Stimulated activated naive CD8-positive, alpha-beta T cell treated with anti-CD3 and anti-CD28 coated beads, Interleukin-15, Interleukin-2, amounts not matched to agents 100 ng/mL and 50 ng/mL, for 24 hours (primary cell): Measurements from ENCODE around the gene LGR6.

Experiments used
- H3K27ac Mint-ChIP-seq: one replicate; pipeline ENCODE4 v1.8.0; 2021; ENCODE audit warnings: mild to moderate bottlenecking, mixed read lengths
- H3K27me3 Mint-ChIP-seq: one replicate; pipeline ENCODE4 v1.8.0; 2021; ENCODE audit warnings: mixed read lengths
- H3K36me3 Mint-ChIP-seq: one replicate; pipeline ENCODE4 v1.8.0; 2021; ENCODE audit warnings: low read depth, mixed read lengths
- H3K4me1 Mint-ChIP-seq: one replicate; pipeline ENCODE4 v1.8.0; 2021; ENCODE audit warnings: low read depth, mixed read lengths
- H3K4me3 Mint-ChIP-seq: one replicate; pipeline ENCODE4 v1.8.0; 2021; ENCODE audit warnings: mild to moderate bottlenecking, mixed read lengths
- H3K9me3 Mint-ChIP-seq: one replicate; pipeline ENCODE4 v1.8.0; 2021; ENCODE audit warnings: mixed read lengths

Gene LGR6

DNA sequence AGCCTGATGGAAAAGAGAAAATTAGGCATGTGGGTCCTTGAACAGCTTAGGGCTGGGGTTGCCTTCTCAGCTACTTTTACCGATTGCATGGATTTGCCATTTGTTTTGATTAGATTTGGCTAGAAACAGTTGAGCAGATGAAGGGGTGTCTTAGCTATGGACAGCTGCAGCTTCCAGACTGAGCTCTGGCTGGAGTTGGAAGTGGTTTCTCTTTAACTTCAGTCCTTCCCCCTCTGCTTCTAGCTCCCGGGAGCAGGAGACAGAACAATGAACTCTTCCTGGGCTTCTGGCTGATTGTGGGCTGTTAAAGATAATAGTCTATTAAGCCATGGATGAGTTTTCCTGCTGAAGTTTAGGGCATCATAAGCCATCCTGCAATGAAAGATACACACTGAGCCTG, 97.4 kb downstream of the LGR6 start:
- no peaks in the 10 kb centered on the region for H3K27me3 Mint-ChIP-seq
- H3K36me3 Mint-ChIP-seq = no peaks in the 10 kb centered on the region
- H3K4me1 Mint-ChIP-seq = peaks cover 14% of the 10 kb centered on the region
- no peak overlapping the region for H3K27ac Mint-ChIP-seq
- no peaks in the 10 kb centered on the region for H3K9me3 Mint-ChIP-seq
- H3K4me3 Mint-ChIP-seq = no peak overlapping the region

- Mint-ChIP-seq H3K27ac (no peak overlapping the region), H3K4me1 (peaks cover 20% of the 10 kb centered on the region), H3K27me3 (no peaks in the 10 kb centered on the region), H3K9me3 (no peaks in the 10 kb centered on the region), H3K4me3 (no peak overlapping the region), H3K36me3 (no peaks in the 10 kb centered on the region)
Observed at GRCh38 chr1:202291961-202292712, 98.5 kb downstream of the LGR6 start.

DNA sequence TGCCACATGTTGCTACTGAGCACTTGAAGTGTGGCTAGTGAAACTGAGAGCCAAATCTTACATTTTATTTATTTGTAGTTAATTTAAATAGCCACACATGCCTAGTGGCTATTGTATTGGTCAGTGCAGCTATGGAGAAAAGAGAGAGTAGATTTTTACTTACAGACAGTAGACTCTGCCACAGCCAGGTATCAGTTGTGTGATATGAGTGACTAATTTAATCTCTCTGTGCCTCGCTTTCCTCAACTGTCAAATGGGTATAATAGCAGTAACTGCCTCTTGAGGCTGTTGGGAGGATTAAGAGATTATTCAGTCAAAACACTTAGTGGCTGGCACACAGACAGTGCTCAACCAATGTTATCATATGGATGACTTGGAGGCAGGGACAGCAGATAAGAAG, 99.2 kb downstream of the LGR6 start:
- Mint-ChIP-seq H3K4me1 (peaks cover 20% of the 10 kb centered on the region), H3K36me3 (no peaks in the 10 kb centered on the region), H3K27ac (no peak overlapping the region), H3K9me3 (no peaks in the 10 kb centered on the region), H3K27me3 (no peaks in the 10 kb centered on the region), H3K4me3 (no peak overlapping the region)

GRCh38 chr1:202293569-202293968, 100.0 kb downstream of the LGR6 start:
- H3K36me3 Mint-ChIP-seq = no peaks in the 10 kb centered on the region
- H3K4me1 Mint-ChIP-seq = peaks cover 20% of the 10 kb centered on the region
- H3K4me3 Mint-ChIP-seq = no peak overlapping the region
- H3K9me3 Mint-ChIP-seq = no peaks in the 10 kb centered on the region
- no peak overlapping the region for H3K27ac Mint-ChIP-seq
- H3K27me3 Mint-ChIP-seq = no peaks in the 10 kb centered on the region

DNA sequence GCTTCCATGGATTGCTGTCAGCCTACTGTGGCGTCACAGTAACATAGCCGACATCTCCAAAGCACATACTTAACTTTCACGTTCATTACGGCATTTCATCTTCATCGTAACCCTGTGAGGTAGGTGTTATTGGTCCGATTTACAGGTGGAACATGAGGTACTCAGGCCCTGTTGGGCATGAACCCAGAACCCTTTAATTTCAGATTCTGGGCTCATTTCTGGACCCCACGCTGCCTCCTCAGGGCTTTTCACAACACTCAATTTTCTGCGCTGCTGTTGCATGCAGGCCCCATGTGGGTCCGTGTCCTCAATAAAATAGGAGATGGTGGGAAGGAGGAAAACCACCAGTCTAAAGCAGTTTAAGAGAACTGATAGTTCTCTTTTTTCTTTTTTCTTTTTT, 108.6 kb downstream of the LGR6 start:
- no peaks in the 10 kb centered on the region for H3K36me3 Mint-ChIP-seq
- H3K27me3 Mint-ChIP-seq = no peaks in the 10 kb centered on the region
- no peak overlapping the region for H3K4me3 Mint-ChIP-seq
- no peaks in the 10 kb centered on the region for H3K4me1 Mint-ChIP-seq
- no peak overlapping the region for H3K27ac Mint-ChIP-seq
- no peaks in the 10 kb centered on the region for H3K9me3 Mint-ChIP-seq

DNA sequence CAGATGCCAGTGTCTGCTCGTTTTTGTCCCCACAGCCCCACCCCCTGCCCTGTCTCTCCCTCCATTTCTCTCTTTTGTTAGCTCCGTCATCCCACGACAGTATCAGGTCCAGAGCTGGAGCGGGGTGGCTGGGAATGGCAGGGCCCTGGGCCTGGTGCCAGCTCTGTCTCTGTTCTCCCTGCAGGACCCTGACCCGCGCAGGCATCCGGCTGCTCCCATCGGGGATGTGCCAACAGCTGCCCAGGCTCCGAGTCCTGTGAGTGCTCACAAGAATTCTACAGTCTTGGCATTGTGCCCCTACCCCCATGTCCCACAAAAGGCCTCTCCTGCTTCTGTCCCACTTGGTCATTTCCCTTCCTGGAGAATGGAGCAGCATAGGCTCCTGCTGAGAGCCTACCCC, 110.8 kb downstream of the LGR6 start:
- Mint-ChIP-seq H3K4me1 (no peaks in the 10 kb centered on the region), H3K27ac (no peak overlapping the region), H3K36me3 (no peaks in the 10 kb centered on the region), H3K27me3 (no peaks in the 10 kb centered on the region), H3K9me3 (no peaks in the 10 kb centered on the region), H3K4me3 (no peak overlapping the region)

DNA sequence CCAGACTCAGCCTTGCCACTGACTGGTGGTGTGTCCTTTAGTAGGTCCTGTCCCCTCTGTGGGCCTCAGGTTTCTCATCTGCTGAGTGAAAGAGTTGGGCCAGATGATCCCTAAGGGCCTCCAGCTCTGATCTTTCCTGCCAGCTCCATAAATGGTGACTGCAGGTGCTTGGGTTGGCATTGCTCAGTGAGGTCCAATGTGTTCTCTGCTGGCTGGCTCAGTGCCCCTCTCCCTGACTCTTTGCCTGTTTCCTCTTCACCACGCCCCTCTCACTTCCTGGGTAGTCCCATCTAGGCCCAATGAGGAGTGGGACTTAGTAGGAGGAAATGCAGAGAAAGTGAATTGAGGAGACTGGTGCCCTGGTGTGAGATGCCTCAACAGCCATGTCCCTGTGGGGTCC, 111.6 kb downstream of the LGR6 start:
- Mint-ChIP-seq H3K36me3 (no peaks in the 10 kb centered on the region), H3K4me1 (no peaks in the 10 kb centered on the region), H3K27me3 (no peaks in the 10 kb centered on the region), H3K4me3 (no peak overlapping the region), H3K27ac (no peak overlapping the region), H3K9me3 (no peaks in the 10 kb centered on the region)

DNA sequence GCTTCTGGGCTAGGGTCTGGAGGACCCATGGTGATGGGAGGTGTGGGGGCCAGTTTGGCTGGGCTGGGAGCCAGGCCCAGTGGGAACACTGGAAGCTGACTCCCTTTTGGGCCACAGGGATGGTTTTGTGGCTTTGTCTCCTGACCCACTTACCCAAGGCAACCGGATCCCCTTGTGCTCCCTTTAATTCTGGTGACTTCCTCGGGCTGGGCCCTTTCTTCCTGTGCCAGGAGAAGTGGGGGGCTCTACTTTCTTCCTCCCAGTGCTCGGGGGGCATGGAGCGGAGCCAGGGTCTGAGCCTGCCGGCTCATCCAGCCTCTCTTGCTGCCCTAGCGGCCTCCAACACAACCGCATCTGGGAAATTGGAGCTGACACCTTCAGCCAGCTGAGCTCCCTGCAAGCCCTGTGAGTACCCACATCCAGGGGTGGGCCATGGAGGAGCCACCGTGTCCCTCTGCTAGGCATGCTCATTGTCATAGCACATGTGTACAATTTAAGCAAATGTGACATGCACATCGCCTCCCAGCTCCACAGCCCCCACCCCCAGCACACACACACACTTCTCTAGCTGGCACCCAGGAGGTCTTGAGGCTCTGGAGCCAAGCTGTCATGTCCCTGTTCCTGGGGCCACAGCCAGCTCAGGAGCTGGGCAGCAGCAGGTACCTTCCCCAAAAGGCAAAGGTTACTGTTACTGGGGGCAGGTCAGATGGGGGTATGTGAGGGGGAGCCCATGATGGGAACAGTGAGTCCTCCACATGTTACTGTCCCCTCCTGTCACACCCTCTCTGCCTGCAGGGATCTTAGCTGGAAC, 113.1 kb downstream of the LGR6 start:
- Mint-ChIP-seq H3K27me3 (no peaks in the 10 kb centered on the region), H3K4me3 (no peak overlapping the region), H3K4me1 (peaks cover 3% of the 10 kb centered on the region), H3K36me3 (no peaks in the 10 kb centered on the region), H3K27ac (no peak overlapping the region), H3K9me3 (no peaks in the 10 kb centered on the region)

- no peaks in the 10 kb centered on the region for H3K9me3 Mint-ChIP-seq
- no peak overlapping the region for H3K4me3 Mint-ChIP-seq
- H3K4me1 Mint-ChIP-seq = peaks cover 5% of the 10 kb centered on the region
- H3K36me3 Mint-ChIP-seq = no peaks in the 10 kb centered on the region
- H3K27me3 Mint-ChIP-seq = no peaks in the 10 kb centered on the region
- H3K27ac Mint-ChIP-seq = no peak overlapping the region
Observed at GRCh38 chr1:202310071-202310725, 116.6 kb downstream of the LGR6 start.

- Mint-ChIP-seq H3K27ac (no peak overlapping the region), H3K4me3 (no peak overlapping the region), H3K27me3 (no peaks in the 10 kb centered on the region), H3K36me3 (no peaks in the 10 kb centered on the region), H3K9me3 (no peaks in the 10 kb centered on the region), H3K4me1 (peaks cover 5% of the 10 kb centered on the region)
Observed at GRCh38 chr1:202310746-202311145, 117.1 kb downstream of the LGR6 start.

DNA sequence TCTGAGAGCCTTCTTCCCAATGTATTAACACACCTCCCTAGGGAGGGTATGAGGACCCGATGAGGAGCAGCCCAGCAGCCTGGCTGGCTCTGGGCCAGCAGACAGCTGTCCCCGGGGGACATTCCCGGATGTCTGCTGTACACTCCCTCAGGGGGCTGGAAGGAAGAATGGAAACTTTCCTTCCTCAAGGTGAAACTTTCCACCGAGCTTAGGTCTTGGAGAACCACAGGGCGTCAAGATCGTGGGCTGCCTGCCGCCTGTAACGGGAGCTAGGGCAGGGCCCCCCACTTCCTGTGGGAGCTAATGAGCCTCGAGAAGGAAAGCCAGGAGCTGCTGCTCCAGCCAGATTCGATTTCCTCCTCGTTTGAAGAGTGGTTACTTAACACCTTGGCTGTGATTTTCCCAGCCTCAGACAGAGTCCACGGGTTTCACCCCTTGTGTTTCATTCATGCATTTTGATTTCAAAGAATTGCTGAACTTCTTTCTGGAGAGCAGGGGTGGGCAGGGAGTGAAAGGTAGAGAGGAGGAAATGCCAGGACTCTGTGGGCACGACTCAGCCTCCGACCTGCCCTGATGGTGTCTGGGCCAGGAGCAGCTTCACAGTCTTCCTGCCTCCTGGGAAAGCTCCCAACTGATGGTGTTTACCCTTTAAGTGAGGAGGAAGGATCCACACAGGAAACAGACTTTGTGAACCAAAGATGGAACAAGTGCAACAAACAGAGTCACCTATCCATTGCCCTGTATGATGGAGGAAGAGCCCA, 118.5 kb downstream of the LGR6 start:
- Mint-ChIP-seq H3K9me3 (no peaks in the 10 kb centered on the region), H3K4me1 (peaks cover 5% of the 10 kb centered on the region)

DNA sequence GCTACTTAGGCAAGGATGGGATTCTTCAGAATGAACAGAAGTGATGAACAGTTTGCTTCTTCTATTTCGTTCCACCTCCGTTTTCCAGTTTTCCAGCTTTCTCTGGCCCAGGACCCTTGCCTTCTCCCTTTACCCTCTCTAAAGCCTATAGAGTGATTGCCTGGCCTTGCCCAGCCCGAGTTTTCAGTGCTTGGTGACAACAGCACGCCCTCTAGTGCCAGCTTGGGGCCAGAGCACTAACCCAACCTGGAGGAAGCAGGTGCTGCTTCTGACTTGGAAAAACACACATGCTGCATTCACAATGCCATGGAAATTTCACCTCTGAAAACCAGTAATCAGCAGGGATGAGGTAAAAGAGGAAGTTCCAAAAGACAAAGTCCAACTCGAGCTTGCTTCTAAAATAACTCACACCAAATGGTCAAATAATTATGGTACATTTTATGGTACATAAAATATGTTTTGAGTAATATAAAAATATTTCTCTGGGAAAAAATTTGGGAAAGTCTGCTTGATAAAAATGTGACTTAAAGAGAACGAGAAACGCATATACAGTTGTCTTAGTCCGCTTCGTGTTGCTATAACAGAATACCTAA, 122.1 kb downstream of the LGR6 start:
- Mint-ChIP-seq H3K4me1 (peaks cover 14% of the 10 kb centered on the region), H3K4me3 (no peak overlapping the region), H3K9me3 (no peaks in the 10 kb centered on the region), H3K27me3 (no peaks in the 10 kb centered on the region), H3K36me3 (no peaks in the 10 kb centered on the region), H3K27ac (no peak overlapping the region)

More for the DNA sequence above, 118.5 kb downstream of the LGR6 start:
- Mint-ChIP-seq H3K27ac (no peak overlapping the region), H3K36me3 (no peaks in the 10 kb centered on the region), H3K27me3 (no peaks in the 10 kb centered on the region), H3K4me3 (no peak overlapping the region)

- Mint-ChIP-seq H3K27me3 (no peaks in the 10 kb centered on the region), H3K4me1 (peaks cover 14% of the 10 kb centered on the region), H3K9me3 (no peaks in the 10 kb centered on the region), H3K27ac (no peak overlapping the region), H3K36me3 (no peaks in the 10 kb centered on the region), H3K4me3 (no peak overlapping the region)
Observed at GRCh38 chr1:202316186-202316585, 122.6 kb downstream of the LGR6 start.
